ENCODE data around the gene RALGPS1. TPM values are rescaled to one million over a fixed set of nuclear protein-coding genes. Genes with fewer than 3 reads are reported as not detected.
A peak's percentile ranks its signal among the peaks of the same experiment; 100 is the strongest.
"Not testable (repeated sequence)": the region's sequence is repeated elsewhere in the genome, so short reads cannot be mapped to it uniquely, and the experiment has no call there.

The RALGPS1 gene
- total RNA-seq, 1 experiment from 2014 or later: 28.5 TPM

GRCh38 chr9:127169575-127169883 is 254.9 kb downstream of the RALGPS1 start (continued):
- TF ChIP-seq FOXJ3 (CRISPR knock-in tag; IDR thresholded peaks at IDR 0.05; ENCODE audit: borderline replicate concordance): no peak

DNA sequence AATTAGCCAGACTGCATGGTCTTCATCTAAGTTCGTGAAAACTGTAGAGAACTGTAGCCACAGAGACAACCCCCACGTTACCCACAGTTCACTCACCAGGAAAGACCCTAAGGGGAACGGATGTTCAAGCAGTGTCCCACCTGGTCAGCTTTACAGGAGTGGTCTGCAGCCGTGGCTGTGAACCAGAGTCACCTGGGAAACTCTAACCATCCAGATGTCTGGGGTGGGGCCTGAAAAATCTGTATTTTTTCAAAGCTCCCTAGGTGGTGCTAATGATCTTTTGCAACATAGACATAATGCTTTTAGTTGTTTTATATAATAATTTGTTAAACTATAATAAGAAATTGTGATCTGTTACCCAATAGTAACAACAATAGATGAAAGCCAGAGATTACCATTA is 255.5 kb downstream of the RALGPS1 start:
- DNase-seq (ENCODE audit: low spot score) (no peak), ATAC-seq (no peak)
- H3K27ac Mint-ChIP-seq: no peak overlapping the region
- no peaks in the 10 kb centered on the region for H3K9me3 Mint-ChIP-seq
- H3K36me3 Mint-ChIP-seq: no peaks in the 10 kb centered on the region; the same call in 1 of the 2 replicates
- POLR2A ChIA-PET: no interaction called here
- peaks cover 15% of the 10 kb centered on the region for H3K4me1 Mint-ChIP-seq
- H3K4me3 Mint-ChIP-seq: no peak overlapping the region
- no peaks in the 10 kb centered on the region for H3K27me3 Mint-ChIP-seq (ENCODE audit: low read depth)
- TF ChIP-seq ZNF232 (CRISPR knock-in tag; IDR thresholded peaks at IDR 0.05) (no peak), NFE2L1 (CRISPR knock-in tag; IDR thresholded peaks at IDR 0.05) (no peak), PRRX2 (CRISPR knock-in tag; IDR thresholded peaks at IDR 0.05) (no peak), OVOL2 (CRISPR knock-in tag; IDR thresholded peaks at IDR 0.05; ENCODE audit: borderline replicate concordance) (no peak), JAZF1 (CRISPR knock-in tag; IDR thresholded peaks at IDR 0.05) (no peak), AFF4 (CRISPR knock-in tag; IDR thresholded peaks at IDR 0.05; ENCODE audit: borderline replicate concordance) (no peak), SMAD3 (CRISPR knock-in tag; IDR thresholded peaks at IDR 0.05; ENCODE audit: borderline replicate concordance) (no peak), SP1 (CRISPR knock-in tag; conservative IDR thresholded peaks at IDR 0.05) (no peak), FOXJ3 (CRISPR knock-in tag; IDR thresholded peaks at IDR 0.05; ENCODE audit: borderline replicate concordance) (no peak)
- TF ChIP-seq, protein P1, sequence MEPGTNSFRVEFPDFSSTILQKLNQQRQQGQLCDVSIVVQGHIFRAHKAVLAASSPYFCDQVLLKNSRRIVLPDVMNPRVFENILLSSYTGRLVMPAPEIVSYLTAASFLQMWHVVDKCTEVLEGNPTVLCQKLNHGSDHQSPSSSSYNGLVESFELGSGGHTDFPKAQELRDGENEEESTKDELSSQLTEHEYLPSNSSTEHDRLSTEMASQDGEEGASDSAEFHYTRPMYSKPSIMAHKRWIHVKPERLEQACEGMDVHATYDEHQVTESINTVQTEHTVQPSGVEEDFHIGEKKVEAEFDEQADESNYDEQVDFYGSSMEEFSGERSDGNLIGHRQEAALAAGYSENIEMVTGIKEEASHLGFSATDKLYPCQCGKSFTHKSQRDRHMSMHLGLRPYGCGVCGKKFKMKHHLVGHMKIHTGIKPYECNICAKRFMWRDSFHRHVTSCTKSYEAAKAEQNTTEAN (CRISPR knock-in tag; IDR thresholded peaks at IDR 0.05): no peak
- CTCF ChIA-PET: interaction anchor here (1.4 kb wide), 1 partner anchor 11 kb away, joined by 4 read pairs; no protein-coding TSS in a partner anchor

- H3K9me3 Mint-ChIP-seq: no peaks in the 10 kb centered on the region
- CTCF ChIA-PET: interaction anchor here (1.4 kb wide), 1 partner anchor 11 kb away, joined by 4 read pairs; no protein-coding TSS in a partner anchor
Observed at GRCh38 chr9:127170652-127171051, 256.1 kb downstream of the RALGPS1 start.

GRCh38 chr9:127171348-127171747 is 256.8 kb downstream of the RALGPS1 start:
- POLR2A ChIA-PET; H3K27me3 Mint-ChIP-seq (ENCODE audit: low read depth); DNase-seq (ENCODE audit: low spot score); H3K4me3 Mint-ChIP-seq; H3K9me3 Mint-ChIP-seq; CTCF ChIA-PET; H3K36me3 Mint-ChIP-seq; H3K4me1 Mint-ChIP-seq; H3K27ac Mint-ChIP-seq; ATAC-seq: not testable (repeated sequence)

More at GRCh38 chr9:127170652-127171051, 256.1 kb downstream of the RALGPS1 start:
- ATAC-seq (no peak), DNase-seq (ENCODE audit: low spot score) (peak; percentile 4)
- no peak overlapping the region for H3K27ac Mint-ChIP-seq
- no peak overlapping the region for H3K4me3 Mint-ChIP-seq
- no peaks in the 10 kb centered on the region for H3K27me3 Mint-ChIP-seq (ENCODE audit: low read depth)
- POLR2A ChIA-PET: no interaction called here
- H3K4me1 Mint-ChIP-seq: peaks cover 9% of the 10 kb centered on the region
- no peaks in the 10 kb centered on the region; the same call in 1 of the 2 replicates for H3K36me3 Mint-ChIP-seq
- TF ChIP-seq ELF4 (CRISPR knock-in tag; IDR thresholded peaks at IDR 0.05; ENCODE audit: low read depth): no peak

DNA sequence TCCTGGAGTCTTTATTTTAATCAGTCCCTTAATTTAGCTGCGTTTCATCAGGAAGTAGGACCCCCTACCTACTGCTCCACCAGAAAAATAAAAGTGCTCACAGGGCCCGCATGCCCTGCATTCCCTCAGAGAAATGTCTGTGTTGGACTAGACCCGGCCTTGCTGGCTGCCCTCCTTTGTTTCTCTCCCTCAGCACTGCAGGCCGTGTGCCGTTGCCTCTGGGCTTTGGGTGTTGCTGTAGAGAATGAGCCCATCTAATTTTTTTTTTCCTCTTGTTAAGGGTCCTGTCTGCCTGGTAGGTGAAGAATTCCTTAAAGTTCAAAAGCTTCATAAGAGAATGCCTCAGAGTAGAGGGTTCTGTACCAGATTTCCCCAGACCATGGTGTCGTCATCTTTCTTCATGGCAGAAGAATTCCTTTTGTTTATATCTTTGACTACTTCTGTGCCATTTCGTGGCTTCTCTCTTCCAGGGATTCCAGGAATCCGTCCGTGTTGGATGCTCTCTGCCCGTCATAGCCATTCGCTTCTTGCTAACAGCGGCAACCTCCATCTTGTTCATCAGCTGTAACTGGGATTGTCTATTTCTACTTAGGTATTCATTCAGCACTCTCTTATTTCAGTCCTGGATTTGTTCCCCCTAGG is 257.6 kb downstream of the RALGPS1 start:
- Mint-ChIP-seq H3K27ac (0 out of 2 replicates have a peak overlapping the region, but pooled peaks have one; percentile 21), H3K4me3 (no peak overlapping the region), H3K27me3 (ENCODE audit: low read depth) (no peaks in the 10 kb centered on the region), H3K4me1 (peaks cover 3% of the 10 kb centered on the region; the same call in 1 of the 2 replicates), H3K36me3 (no peaks in the 10 kb centered on the region; the same call in 1 of the 2 replicates), H3K9me3 (no peaks in the 10 kb centered on the region)
- DNase-seq (ENCODE audit: low spot score): no peak
- ChIA-PET CTCF (no interaction called here), POLR2A (no interaction called here)
- no peak for ATAC-seq
- no peak for TF ChIP-seq TEAD4 (CRISPR knock-in tag; IDR thresholded peaks at IDR 0.05)
- TF ChIP-seq ZBTB21 (CRISPR knock-in tag; IDR thresholded peaks at IDR 0.05; ENCODE audit: borderline replicate concordance): no peak
- TF ChIP-seq ELF4 (CRISPR knock-in tag; IDR thresholded peaks at IDR 0.05; ENCODE audit: low read depth): no peak
- TF ChIP-seq ZNF232 (CRISPR knock-in tag; IDR thresholded peaks at IDR 0.05): no peak
- TF ChIP-seq ZNF281 (CRISPR knock-in tag; IDR thresholded peaks at IDR 0.05): no peak
- no peak for TF ChIP-seq GRHL2 (CRISPR knock-in tag; IDR thresholded peaks at IDR 0.05; ENCODE audit: insufficient replicate concordance, severe bottlenecking)
- TF ChIP-seq, protein P2, sequence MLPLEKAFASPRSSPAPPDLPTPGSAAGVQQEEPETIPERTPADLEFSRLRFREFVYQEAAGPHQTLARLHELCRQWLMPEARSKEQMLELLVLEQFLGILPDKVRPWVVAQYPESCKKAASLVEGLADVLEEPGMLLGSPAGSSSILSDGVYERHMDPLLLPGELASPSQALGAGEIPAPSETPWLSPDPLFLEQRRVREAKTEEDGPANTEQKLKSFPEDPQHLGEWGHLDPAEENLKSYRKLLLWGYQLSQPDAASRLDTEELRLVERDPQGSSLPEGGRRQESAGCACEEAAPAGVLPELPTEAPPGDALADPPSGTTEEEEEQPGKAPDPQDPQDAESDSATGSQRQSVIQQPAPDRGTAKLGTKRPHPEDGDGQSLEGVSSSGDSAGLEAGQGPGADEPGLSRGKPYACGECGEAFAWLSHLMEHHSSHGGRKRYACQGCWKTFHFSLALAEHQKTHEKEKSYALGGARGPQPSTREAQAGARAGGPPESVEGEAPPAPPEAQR (CRISPR knock-in tag; IDR thresholded peaks at IDR 0.05): no peak
